RWPE1 (cell line): Measurements from ENCODE around the gene CDH3.
A peak's percentile ranks its signal among the peaks of the same experiment; 100 is the strongest.

Source experiments
- CTCF ChIA-PET: fragments of 350-600 bp; sonication (Branson Sonifier 250); formaldehyde crosslinking; extraction: SDS; loops from one replicate; lab custom pipeline; 2021; lab: Yijun Ruan, JAX
- POLR2A ChIA-PET: fragments of 400-600 bp; formaldehyde crosslinking; extraction: SDS; loops from one replicate; lab custom pipeline; 2020; ENCODE audit warnings: antibody characterized with exemption; ENCODE audit not compliant: low non-redundant PET; lab: Yijun Ruan, JAX
- DNase-seq: peaks from one replicate; pipeline ENCODE4 v3.0.0; 2012; ENCODE audit warnings: low spot score
- H3K27ac ChIP-seq: fragments of 450-650 bp; 2 replicates; pipeline ENCODE4 v1.5.1; 2017
- CTCF ChIP-seq: fragments of 450-650 bp; conservative IDR thresholded peaks from 2 replicates; pipeline ENCODE4 v1.5.1; 2017; ENCODE audit warnings: low read depth, mild to moderate bottlenecking

The CDH3 gene

GRCh38 chr16:68700831-68701230 is 55.7 kb downstream of the CDH3 start:
- CTCF ChIA-PET, result interaction anchor here (0.6 to 1.0 kb wide), 2 partner anchors 11 to 110 kb away, joined by 3 to 5 read pairs; no protein-coding TSS in a partner anchor
- POLR2A ChIA-PET, result no interaction called here
- DNase-seq, result no peak
- no peak for TF ChIP-seq CTCF
- peak overlapping the region; percentile 67 for H3K27ac ChIP-seq

DNA sequence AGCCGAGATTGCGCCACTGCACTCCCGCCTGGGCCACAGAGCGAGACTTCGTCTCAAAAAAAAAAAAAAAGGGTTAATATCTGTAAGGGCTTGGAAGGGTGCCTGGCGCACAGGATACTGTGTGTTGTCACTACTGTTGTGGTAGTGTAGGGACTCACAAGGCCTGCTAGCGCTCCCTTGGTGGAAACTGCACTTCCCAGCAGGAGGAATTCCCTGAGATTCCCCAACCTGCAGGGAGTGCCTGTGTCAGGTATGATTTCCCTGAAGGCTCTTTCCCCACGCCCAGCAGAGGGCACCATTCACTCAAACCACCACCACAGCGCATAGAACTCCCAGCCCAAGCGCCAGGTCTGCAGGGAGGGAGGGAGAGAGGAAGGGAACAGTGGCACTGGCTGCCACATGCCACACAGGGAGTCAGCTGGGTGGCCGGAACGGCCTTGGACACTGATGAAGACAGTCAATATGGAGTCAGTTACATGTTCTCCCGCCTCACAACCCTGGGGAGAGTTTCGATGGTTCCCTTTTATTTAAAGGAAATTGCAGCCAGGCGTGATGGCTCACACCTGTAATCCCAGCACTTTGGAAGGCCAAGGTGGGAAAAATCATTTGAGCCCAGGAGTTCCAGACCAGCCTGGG is 59.2 kb downstream of the CDH3 start:
- peak; percentile 69 for DNase-seq
- H3K27ac ChIP-seq, result peak overlapping the region; percentile 98
- ChIA-PET POLR2A (no interaction called here), CTCF (interaction anchor here (0.6 to 1.3 kb wide), 5 partner anchors 9 to 249 kb away, joined by 3 to 14 read pairs (median 3); no protein-coding TSS in a partner anchor)
- TF ChIP-seq CTCF, result peak; percentile 81

GRCh38 chr16:68707340-68708152 is 62.4 kb downstream of the CDH3 start:
- ChIA-PET POLR2A (interaction anchor here (0.7 to 1.8 kb wide), 3 partner anchors 30 to 90 kb away, joined by 3 to 10 read pairs (median 3); partner anchors contain the start of gene CDH1), CTCF (interaction anchor here (0.7 to 1.1 kb wide), 3 partner anchors 31 to 127 kb away, joined by 3 to 8 read pairs (median 3); no protein-coding TSS in a partner anchor)
- DNase-seq, result peak; percentile 97
- H3K27ac ChIP-seq, result peak overlapping the region; percentile 98
- TF ChIP-seq CTCF, result peak; percentile 36

GRCh38 chr16:68710211-68710610 is 65.1 kb downstream of the CDH3 start:
- CTCF ChIA-PET, result interaction anchor here (0.6 kb wide), 1 partner anchor 29 kb away, joined by 6 read pairs; no protein-coding TSS in a partner anchor
- POLR2A ChIA-PET, result interaction anchor here (0.5 kb wide), 1 partner anchor 138 kb away, joined by 6 read pairs; no protein-coding TSS in a partner anchor
- H3K27ac ChIP-seq, result peak overlapping the region; percentile 98
- DNase-seq, result no peak
- TF ChIP-seq CTCF, result no peak

DNA sequence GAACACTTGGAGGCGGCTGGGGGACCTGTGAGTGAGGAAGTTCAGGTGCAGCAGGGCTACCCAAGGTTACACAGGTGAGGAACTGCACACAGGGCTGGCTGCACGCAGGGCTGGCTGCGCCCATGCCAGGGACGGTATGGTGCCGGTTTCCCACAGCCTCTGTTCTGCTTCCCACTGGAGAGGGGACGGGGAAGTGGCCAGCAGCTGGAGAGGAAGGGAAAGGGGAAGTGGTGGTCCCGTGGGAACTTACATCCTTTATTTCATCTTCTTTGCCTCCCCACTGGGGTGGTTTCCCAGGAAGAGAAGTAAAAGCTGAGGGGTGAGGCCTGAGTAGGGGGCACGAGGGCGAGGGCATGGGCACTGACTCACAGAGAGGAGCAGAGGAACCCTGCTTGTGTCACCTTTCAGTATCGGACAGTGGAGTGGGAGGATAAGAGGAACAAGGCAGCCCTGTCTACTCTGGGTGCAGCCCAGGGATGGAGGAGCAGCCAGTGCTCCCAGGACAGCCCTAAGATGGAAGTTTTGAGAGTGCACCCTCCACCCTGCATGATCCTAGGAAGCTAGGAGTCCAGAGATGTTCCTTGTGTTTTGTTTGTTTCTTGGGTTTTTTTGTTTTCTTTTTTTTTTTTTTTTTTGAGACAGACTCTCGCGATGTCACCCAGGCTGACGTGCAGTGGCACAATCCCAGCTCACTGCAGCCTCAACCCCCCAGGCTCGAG is 66.5 kb downstream of the CDH3 start:
- POLR2A ChIA-PET, result no interaction called here
- H3K27ac ChIP-seq, result peak overlapping the region; percentile 53
- CTCF ChIA-PET, result interaction anchor here (0.6 to 0.7 kb wide), 2 partner anchors 49 to 278 kb away, joined by 4 to 5 read pairs; no protein-coding TSS in a partner anchor
- DNase-seq, result no peak
- TF ChIP-seq CTCF, result no peak
